Adipocyte (in vitro differentiated cells): Measurements from ENCODE around the gene XXYLT1.

ENCODE experiments used
- DNase-seq: peaks from one replicate; pipeline ENCODE4 v3.0.0-alpha.2; 2015; ENCODE audit warnings: low read depth
- H3K27me3 ChIP-seq: replicated peaks from 2 replicates; pipeline ENCODE4 v1.7.0; 2013; ENCODE audit warnings: mild to moderate bottlenecking, low read length, moderate library complexity; ENCODE audit not compliant: control insufficient read depth, insufficient read depth
- H3K36me3 ChIP-seq: 2 replicates; pipeline ENCODE4 v1.7.0; 2013; ENCODE audit warnings: low read length, mild to moderate bottlenecking, moderate library complexity; ENCODE audit not compliant: control insufficient read depth, insufficient read depth, severe bottlenecking
- H3K4me1 ChIP-seq: 2 replicates; pipeline ENCODE4 v1.7.0; 2013; ENCODE audit warnings: mild to moderate bottlenecking, low read length, moderate library complexity; ENCODE audit not compliant: control insufficient read depth, insufficient read depth
- H3K4me3 ChIP-seq: 2 replicates; pipeline ENCODE4 v1.7.0; 2013; ENCODE audit warnings: mild to moderate bottlenecking, low read length, moderate library complexity
- H3K9ac ChIP-seq: 2 replicates; pipeline ENCODE4 v1.7.0; 2013; ENCODE audit warnings: mild to moderate bottlenecking, low read length, moderate library complexity
- H3K9me3 ChIP-seq: 2 replicates; pipeline ENCODE4 v1.7.0; 2013; ENCODE audit warnings: mild to moderate bottlenecking, low read length, moderate library complexity; ENCODE audit not compliant: control insufficient read depth

The XXYLT1 gene

DNA sequence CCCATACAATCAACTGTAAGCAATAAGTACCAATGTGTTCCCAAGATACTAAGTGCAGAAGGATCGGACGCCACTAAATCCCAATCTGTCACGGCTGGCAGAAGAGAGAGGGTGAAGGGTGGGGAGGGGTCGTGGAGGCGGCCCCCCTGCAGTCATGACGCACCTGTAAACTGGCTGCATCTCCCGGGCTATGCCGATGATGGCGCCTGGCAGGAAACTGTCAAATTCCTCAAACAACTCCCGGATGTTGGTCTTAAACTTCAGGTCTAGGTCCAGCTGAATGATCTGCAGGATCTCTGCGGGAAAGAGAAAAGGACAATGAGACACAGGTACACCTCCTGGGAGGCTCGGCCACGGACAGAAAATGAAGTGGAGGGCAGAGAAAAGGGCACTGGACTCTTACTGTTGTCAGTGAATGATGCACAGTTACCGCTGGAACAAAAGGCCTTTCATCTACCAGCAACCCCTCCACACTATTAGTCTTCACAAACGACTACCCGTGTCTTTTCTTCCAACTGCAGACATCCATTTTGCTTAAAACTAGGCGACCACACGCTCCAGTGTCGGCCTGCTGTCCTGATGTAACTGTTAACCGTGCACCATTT lies 114.6 kb downstream of the XXYLT1 start:
- Histone ChIP-seq H3K4me1 (peaks cover 33% of the 10 kb centered on the region), H3K27me3 (no peaks in the 10 kb centered on the region), H3K9me3 (no peaks in the 10 kb centered on the region), H3K4me3 (no peak overlapping the region), H3K9ac (no peak overlapping the region), H3K36me3 (no peaks in the 10 kb centered on the region)
- no peak for DNase-seq

DNA sequence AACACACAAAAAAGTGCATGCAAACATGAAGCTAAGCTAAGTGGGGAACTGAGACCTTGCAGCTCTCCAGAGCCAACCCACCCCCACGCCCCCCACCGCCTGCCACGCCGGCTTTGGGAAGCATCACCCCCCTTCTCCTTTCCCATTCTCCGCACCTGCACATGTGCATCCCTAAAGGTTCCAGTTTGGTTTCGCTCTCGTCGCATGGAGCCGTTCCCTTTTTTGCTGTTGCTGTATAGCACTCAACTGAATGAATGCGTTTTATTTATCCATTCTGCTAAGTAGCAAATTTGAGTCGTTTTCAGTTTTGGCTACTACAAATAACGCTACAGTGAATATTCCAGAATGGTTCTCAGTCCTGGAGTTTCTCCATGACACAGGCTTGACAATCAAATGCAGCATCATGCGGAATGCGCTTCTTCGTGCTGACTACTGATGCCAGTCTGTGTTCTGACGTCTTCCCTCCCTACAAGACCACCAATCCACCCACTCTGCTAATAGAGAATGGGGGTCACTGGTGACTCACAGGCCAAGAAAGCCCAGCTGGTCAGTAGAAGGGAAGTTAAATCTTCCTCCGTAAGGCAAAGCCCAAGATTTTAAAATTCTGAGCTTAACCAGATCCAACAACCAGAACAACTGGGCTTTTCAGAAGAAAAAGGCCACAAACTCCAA lies 115.3 kb downstream of the XXYLT1 start:
- Histone ChIP-seq H3K9me3 (no peaks in the 10 kb centered on the region), H3K27me3 (no peaks in the 10 kb centered on the region), H3K4me1 (peaks cover 32% of the 10 kb centered on the region), H3K36me3 (peaks cover 3% of the 10 kb centered on the region), H3K9ac (peak overlapping the region; percentile 48), H3K4me3 (no peak overlapping the region)
- no peak for DNase-seq

DNA sequence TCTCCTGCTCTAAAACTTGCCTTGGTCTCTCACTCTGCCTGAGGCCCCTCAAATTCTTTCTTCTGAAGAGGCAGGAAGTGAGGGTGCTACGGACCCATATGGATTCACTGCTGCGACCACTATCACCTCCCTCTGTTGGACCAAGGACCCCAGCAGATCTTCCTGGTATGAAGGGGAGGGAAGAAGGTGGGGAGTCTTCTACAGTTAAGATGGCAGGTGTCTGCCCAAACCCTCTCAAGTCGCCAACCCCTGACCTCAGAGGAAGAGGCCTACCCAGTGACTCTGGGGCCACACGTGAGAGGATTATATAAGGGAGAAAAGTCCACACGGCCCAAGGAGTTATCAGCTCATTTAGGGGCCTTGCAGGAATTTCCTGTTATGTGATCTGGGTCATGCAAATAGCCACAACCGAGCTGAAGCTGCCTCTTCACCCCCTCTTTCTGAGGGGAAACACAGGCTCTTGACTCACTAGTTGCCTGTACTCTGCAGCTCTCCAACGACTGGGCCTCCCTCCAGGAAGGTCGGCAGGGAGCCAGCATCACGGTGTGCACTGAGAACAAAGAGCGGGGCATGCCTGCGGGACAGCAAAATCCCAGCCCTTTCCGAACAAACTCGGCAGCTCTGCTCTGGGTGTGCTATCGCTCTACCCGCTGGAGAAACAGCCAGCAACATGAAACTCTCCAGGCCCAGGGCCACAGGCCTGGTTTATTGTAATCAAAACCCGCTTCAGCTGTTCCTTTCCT lies 116.0 kb downstream of the XXYLT1 start:
- peak; percentile 91 for DNase-seq
- Histone ChIP-seq H3K4me3 (peak overlapping the region; percentile 25), H3K9me3 (no peaks in the 10 kb centered on the region), H3K4me1 (peaks cover 24% of the 10 kb centered on the region), H3K9ac (peak overlapping the region; percentile 48), H3K27me3 (no peaks in the 10 kb centered on the region), H3K36me3 (peaks cover 3% of the 10 kb centered on the region)

DNA sequence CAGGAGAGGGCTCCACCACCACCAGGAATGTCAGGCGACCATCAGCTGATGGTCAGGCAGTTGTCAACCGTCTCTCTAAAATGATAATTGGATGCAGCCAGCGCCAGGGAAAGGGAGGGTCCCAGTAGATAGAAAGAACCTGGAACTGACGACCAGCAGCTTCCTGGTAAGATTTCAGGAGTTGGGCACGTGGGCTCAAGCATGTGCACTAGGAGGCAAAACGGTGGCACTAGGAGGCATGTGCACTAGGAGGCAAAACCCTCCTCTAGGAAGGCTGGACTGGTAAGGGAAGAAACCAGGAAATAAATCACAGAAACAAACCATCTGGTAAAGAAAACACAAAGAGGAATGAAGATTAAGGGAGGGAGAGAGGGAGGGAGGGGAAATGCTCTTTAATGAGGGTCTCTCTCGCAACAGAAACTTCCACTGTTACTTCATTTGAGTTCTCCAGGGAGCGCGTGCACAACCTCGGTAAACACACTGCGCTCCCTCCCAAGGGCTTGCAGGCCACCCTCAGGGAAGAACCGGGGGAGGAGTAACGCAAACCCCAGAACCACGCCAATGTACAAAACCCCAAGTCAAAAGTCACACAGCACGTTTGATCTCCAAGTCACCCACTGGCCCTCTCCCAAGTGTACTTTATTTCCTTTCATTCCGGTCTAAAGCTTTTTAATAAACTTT lies 116.7 kb downstream of the XXYLT1 start:
- H3K36me3 ChIP-seq = peaks cover 3% of the 10 kb centered on the region
- H3K4me1 ChIP-seq = peaks cover 17% of the 10 kb centered on the region
- H3K9ac ChIP-seq = peak overlapping the region; percentile 48
- H3K4me3 ChIP-seq = no peak overlapping the region
- DNase-seq = peak; percentile 12
- H3K9me3 ChIP-seq = no peaks in the 10 kb centered on the region
- no peaks in the 10 kb centered on the region for H3K27me3 ChIP-seq

DNA sequence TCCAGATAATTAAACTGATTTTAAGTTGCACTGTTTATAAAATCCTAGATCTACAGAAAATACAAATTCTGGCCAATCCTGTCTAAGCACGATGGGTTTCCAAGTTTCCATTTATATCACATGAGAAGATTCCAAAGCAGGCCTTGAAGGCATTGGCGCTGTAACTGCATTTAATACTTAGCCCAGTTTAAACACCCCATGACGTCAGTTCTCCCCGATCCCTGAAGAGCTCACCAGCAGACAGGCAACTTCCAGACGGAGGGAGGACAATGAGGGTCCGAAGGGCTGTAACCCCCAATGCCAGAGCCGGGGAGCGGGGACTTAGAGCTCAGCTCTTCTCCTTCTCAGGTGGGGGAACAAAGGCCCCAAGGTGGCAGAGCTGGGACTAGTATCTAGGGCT lies 117.3 kb downstream of the XXYLT1 start:
- Histone ChIP-seq H3K9ac (no peak overlapping the region), H3K36me3 (peaks cover 3% of the 10 kb centered on the region), H3K4me1 (peaks cover 16% of the 10 kb centered on the region), H3K27me3 (no peaks in the 10 kb centered on the region), H3K4me3 (no peak overlapping the region), H3K9me3 (no peaks in the 10 kb centered on the region)
- no peak for DNase-seq

DNA sequence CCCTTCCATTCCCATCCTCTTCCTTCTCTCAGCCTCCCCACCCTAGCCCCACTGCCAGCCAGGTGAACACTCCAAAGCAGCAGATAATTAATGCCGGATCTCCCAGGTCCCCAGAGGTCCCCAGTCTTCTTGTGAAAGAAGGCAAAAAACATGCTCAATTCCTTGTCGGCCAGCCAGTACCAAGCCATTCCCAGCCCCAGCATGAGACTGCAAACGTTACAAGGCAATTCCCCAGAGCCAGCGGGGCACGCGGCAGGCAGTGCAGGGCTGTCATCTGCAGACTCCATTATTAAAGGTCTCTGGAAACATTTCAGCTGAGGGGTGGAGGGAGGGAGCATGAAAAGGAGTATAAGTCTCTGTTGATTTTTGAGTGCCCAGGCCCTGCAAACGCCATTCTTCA lies 117.8 kb downstream of the XXYLT1 start:
- H3K27me3 ChIP-seq = no peaks in the 10 kb centered on the region
- H3K9ac ChIP-seq = no peak overlapping the region
- peaks cover 3% of the 10 kb centered on the region for H3K36me3 ChIP-seq
- no peaks in the 10 kb centered on the region for H3K9me3 ChIP-seq
- peaks cover 16% of the 10 kb centered on the region for H3K4me1 ChIP-seq
- DNase-seq = no peak
- no peak overlapping the region for H3K4me3 ChIP-seq

DNA sequence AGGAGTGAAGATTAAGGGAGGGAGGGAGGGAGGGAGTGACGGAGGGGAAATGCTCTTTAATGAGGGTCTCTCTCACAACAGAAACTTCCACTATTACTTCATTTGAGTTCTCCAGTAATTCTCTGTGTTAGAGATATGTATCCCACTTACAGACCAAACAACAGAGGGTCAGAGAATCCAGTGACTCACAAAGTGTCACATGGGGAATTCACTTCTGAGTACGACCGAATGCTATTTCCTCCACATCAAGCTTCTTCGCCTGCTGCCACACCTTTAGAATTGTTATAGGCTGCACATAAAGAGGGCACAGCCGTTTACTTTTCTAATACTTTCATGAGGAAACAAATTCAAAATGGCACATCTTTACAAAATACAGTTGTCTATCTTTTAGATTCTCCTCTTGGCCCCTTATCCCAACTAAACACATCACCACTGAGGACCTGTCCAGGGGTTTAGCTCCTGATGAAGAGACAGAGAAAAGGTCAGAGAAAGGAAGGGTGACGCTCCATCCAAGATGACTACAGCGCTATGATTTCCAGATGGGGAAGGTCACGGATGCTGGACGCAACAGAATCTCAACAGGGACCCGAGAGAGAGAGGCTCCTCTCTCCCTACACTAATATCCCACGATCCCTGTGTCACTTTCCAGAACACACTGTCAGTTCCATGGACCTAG lies 119.0 kb downstream of the XXYLT1 start:
- no peaks in the 10 kb centered on the region for H3K9me3 ChIP-seq
- no peaks in the 10 kb centered on the region for H3K27me3 ChIP-seq
- DNase-seq = peak; percentile 64
- no peak overlapping the region for H3K9ac ChIP-seq
- H3K4me3 ChIP-seq = no peak overlapping the region
- H3K4me1 ChIP-seq = peaks cover 21% of the 10 kb centered on the region
- H3K36me3 ChIP-seq = peaks cover 3% of the 10 kb centered on the region

DNA sequence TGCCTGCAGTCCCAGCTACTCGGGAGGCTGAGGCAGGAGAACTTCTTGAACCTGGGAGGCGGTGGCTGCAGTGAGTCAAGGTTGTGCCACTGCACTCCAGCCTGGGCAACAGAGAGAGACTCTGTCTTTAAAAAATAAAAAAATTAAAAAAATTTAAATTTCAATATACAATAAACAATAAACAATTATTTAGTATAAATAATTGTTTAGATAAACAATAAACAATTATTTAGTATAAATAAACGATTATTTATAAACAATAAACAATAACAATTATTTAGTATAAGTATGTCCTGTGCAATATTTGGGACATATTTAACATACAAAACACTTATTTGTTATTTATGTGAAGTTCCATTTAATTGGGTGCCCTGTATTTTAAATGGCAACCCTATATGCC lies 119.6 kb downstream of the XXYLT1 start:
- Histone ChIP-seq H3K4me1 (peaks cover 25% of the 10 kb centered on the region), H3K27me3 (no peaks in the 10 kb centered on the region), H3K4me3 (no peak overlapping the region), H3K9ac (no peak overlapping the region), H3K9me3 (no peaks in the 10 kb centered on the region), H3K36me3 (peaks cover 3% of the 10 kb centered on the region)
- no peak for DNase-seq

DNA sequence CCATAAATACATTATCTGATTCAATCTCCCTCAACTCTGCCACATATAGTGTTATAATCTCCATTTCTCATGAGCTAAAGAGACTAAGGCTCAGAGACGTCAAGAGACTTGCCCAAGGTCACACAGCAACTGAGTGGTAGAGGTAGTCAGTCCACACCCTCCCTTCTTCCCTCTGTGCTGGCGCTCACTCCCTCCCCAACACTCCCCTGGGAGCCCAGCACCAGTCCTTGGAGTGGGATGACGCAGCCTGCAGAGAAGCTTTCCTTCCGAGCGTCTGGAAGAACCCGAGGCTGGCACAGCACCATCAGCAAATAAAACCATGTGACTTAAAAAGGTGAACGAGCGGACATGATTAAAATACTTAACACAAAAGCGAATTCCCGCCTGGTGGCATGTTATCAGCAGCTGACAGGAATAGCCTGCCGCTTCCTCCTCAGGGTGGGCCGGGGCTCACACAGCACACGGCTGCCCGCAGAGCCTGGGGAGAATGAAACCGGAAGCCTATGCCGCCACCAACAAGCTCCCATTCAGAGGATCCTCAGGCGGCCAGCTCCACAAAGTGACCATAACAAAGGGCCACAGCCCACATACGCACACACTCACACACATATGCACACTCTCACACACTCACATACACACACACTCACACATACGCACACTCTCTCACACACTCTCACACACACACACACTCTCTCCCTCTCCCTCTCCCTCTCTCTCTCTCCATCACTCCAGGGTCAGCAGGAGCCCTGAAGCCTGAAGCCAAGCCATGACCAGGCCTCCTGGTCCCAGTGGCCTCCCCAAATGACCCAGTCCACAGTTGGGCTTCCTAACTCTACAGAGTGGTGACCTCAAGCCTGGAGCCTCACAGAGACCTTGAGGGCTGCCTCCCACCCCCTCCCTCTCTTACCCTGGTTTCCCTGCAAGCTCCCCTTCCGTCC lies 120.5 kb downstream of the XXYLT1 start:
- no peak overlapping the region for H3K9ac ChIP-seq

DNA sequence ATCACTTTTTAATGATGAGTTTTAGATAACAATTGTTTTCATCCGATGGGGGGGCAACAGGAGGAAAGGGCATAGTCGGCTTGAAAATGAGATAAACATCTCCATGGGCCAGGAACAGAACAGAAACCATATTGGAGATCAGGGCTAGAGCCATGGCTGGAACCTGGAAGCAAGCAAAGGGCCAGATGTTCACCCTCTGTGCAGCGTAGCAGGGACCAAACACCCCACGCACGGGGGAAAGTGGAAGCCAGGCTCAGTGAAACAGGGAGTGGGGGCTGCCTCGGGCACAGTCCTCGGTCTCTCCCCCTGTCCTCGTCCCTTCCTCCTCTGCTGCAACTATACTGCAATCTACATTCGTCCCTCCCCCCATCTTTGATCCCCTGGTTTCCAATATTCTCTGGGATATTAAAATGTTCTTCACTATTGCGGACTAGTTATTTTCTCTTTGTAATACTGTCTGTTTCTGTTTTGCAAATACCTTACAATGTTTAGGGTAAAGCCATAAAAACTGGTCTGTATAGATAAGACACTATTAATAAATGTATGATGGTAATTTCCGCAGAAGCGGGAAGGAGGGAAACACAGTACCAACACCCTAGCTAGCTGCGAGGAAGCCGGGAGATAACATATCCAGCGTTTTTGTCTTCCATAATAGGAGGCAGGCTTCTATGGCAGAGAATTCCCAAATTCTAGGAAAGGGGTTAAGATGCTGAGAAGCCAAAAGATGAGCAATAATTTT lies 121.5 kb downstream of the XXYLT1 start:
- Histone ChIP-seq H3K4me3 (no peak overlapping the region), H3K36me3 (peaks cover 11% of the 10 kb centered on the region), H3K9ac (no peak overlapping the region), H3K4me1 (peaks cover 19% of the 10 kb centered on the region), H3K9me3 (no peaks in the 10 kb centered on the region), H3K27me3 (no peaks in the 10 kb centered on the region)
- no peak for DNase-seq

More for the DNA sequence above, 120.5 kb downstream of the XXYLT1 start:
- H3K4me3 ChIP-seq = no peak overlapping the region
- no peaks in the 10 kb centered on the region for H3K9me3 ChIP-seq
- no peak for DNase-seq
- no peaks in the 10 kb centered on the region for H3K27me3 ChIP-seq
- peaks cover 3% of the 10 kb centered on the region for H3K36me3 ChIP-seq
- peaks cover 27% of the 10 kb centered on the region for H3K4me1 ChIP-seq
